Omental fat pad (tissue), 4 donors: ENCODE results near the gene TTC28. TPM values are rescaled to one million over a fixed set of nuclear protein-coding genes. Genes with fewer than 3 reads are reported as not detected.
"Not testable (repeated sequence)": the region's sequence is repeated elsewhere in the genome, so short reads cannot be mapped to it uniquely, and the experiment has no call there.

ENCODE experiments used
- ATAC-seq: fragments of 150-250 bp; one replicate; pipeline ENCODE4 v1.9.1; 2016; ENCODE audit warnings: mild to moderate bottlenecking, moderate library complexity; ENCODE audit not compliant: low FRiP score
- DNase-seq: peaks from one replicate; pipeline ENCODE4 v3.0.0-alpha.2; 2019; ENCODE audit warnings: low spot score
- CTCF ChIP-seq, 3 donors: fragments of 450-650 bp; IDR thresholded peaks; one replicate each; pipeline ENCODE4 v1.5.1; 2016 to 2017; ENCODE audit warnings: antibody characterized with exemption in 3 of 3, mild to moderate bottlenecking in 3 of 3, moderate library complexity in 2 of 3
- total RNA-seq, 4 donors: library from RNA; depleted of rRNA; stranded (reverse); fragments of >200 nt; gene quantifications; one replicate each; pipeline ENCODE4 v1.1.0, GENCODE V29; 2016

TTC28 gene
- total RNA-seq, 4 donors from 2014 or later = 28.6 to 103 (median 50.6) TPM

GRCh38 chr22:28547132-28547842 lies 132.4 kb downstream of the TTC28 start:
- no peak for DNase-seq
- no peak for ATAC-seq
- TF ChIP-seq CTCF (IDR thresholded peaks at IDR 0.05) = no peak

- no peak for ATAC-seq
- no peak for DNase-seq
- TF ChIP-seq CTCF (IDR thresholded peaks at IDR 0.05) = no peak
Measured at GRCh38 chr22:28544431-28544868, 135.2 kb downstream of the TTC28 start.

- ATAC-seq (no peak), DNase-seq (no peak)
- no peak for TF ChIP-seq CTCF (IDR thresholded peaks at IDR 0.05)
Measured at GRCh38 chr22:28542980-28543621, 136.5 kb downstream of the TTC28 start.

GRCh38 chr22:28541137-28541536 lies 138.5 kb downstream of the TTC28 start:
- no peak for ATAC-seq
- no peak for TF ChIP-seq CTCF (IDR thresholded peaks at IDR 0.05)
- DNase-seq = no peak

- no peak for ATAC-seq
- DNase-seq = no peak
- TF ChIP-seq CTCF (IDR thresholded peaks at IDR 0.05) = no peak
Measured at GRCh38 chr22:28538922-28539321, 140.7 kb downstream of the TTC28 start.

- ATAC-seq = not testable (repeated sequence)
Measured at GRCh38 chr22:28530565-28530964, 149.1 kb downstream of the TTC28 start.

GRCh38 chr22:28529144-28529543 lies 150.5 kb downstream of the TTC28 start:
- not testable (repeated sequence) for DNase-seq, ATAC-seq

More at GRCh38 chr22:28530565-28530964, 149.1 kb downstream of the TTC28 start:
- not testable (repeated sequence) for DNase-seq

GRCh38 chr22:28521451-28521850 lies 158.2 kb downstream of the TTC28 start:
- no peak for ATAC-seq
- no peak for DNase-seq
- no peak for TF ChIP-seq CTCF (IDR thresholded peaks at IDR 0.05)
